ENCODE measurements around the gene CALML6.

CALML6 gene

DNA sequence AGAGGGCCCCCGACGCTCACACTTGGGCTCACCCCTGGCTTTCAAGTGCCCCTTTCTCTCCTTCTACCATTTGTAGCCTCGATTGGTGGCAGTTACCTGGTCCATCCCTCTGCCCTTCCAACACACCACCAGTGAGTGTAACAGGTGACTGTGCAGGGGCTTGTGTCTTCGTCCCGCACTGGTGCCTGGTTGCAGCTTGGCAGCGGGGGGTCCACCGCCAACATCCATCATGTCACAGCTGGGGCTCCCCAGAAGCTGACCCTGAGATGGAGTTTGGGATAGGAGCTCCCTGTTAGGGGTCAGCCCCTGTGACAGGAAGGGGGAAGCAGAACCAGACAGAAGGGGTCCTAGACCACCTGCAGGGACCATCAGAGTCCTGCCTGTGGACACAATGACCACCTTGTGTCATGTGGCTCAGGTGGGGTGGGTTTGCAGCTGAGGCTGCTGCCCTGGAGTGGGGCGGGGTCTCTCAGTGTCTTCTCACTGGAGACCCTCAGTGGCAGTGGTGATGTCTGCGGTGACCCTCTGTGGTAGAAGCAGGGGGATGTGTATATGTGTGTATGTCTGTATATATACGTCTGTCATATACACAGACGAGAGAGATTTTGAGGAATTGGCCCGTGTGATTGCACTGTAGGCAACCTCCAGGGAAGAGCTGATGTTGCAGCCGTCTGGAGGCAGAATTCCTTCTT lies 3.6 kb upstream of the CALML6 start:
- DNase-seq (ENCODE audit: low read depth) = no peak

DNA sequence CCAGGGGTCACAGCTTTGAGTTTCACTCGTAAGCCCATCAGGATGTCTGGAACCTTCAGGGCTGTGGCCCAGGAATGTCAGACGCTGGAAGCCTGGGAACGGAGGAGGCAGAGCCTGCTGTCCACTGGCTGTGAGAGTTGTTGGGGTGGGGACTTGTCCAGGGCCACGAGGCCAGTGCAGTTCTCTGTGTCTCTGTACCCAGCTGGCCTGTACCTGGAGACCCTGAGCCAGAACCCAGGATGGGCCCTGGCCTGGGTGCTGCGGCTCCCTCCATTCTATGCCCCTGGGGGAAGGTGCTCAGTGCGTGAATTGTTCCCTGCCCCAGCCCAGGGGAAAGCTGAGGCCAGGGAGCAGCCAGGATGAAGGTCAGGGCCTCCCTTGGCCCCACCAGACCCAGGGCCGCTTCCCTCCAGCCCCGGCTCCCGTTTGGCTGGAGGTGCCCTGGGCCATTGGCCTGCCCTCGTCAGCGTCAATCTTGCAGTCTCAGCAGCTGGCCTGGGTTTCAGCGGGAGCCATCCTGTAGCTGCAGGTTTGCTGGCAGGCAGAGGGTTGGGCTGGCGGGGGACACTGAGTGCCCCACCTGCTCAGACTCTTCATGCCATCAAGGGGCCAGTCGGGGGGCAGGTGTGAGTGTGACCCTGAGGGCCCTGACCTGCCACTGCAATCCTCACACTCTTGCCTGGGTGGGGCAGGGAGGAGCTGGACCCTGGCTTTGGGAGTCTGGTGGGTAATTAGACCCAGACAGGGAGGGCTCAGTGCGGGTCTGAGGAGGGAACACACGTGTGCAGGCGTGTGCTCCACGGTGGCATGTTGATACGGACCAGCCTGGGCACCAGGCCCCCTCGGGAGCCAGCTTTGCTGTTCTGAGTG lies 724 bp upstream of the CALML6 start:
- DNase-seq (ENCODE audit: low read depth) = no peak

DNA sequence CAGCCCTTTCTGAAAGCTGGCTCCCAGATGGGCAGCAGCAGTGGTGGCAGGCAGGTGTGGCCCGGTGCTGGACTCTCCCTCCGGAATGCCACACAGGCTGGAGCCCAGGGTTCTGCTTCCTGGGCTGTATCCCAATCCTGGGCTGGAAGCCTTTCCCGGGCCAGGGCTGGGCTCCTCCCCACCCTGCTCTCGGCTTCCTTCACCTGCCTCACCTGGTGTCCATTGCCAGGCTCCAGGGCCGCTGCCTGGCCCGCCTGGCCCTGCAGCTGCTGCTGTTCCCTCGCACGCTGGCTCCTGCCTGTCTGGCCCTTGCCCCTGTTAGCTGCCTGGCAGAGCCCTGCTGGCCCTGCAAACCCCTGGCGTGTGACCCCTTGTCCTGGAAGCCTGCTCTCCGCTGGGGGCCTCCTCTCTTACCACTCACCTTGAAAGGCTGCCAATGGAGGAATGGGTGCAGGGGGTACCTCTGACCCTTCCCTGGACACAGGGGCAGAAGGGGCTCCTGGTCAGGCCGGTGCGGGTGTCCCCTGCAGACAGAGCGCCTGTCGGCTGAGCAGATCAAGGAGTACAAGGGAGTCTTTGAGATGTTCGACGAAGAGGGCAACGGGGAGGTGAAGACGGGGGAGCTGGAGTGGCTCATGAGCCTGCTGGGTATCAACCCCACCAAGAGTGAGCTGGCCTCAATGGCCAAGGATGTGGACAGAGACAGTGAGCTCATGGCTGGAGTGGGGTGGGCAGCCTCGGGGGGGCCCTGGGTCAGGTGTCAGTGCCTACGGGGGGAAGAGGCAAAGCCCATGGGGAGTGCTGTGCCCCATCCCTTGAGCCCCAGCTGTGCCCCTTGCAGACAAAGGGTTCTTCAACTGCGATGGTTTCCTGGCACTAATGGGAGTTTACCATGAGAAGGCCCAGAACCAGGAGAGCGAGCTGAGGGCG lies 1.1 kb downstream of the CALML6 start:
- DNase-seq (ENCODE audit: low read depth) = no peak

DNA sequence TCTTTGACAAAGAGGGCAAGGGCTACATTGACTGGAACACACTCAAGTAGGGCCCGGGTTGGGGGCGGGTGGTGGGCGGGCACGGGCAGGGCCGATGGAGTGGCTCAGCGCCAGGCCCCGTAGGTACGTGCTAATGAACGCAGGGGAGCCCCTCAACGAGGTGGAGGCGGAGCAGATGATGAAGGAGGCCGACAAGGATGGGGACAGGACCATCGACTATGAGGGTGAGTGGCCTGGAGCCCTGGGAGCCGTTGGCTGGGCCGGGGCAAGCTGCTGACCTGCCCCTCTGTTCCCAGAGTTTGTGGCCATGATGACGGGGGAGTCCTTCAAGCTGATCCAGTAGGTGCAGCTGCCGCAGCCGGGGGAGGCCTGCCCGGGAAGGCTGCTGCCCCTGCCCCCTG lies 1.8 kb downstream of the CALML6 start:
- no peak for DNase-seq (ENCODE audit: low read depth)

DNA sequence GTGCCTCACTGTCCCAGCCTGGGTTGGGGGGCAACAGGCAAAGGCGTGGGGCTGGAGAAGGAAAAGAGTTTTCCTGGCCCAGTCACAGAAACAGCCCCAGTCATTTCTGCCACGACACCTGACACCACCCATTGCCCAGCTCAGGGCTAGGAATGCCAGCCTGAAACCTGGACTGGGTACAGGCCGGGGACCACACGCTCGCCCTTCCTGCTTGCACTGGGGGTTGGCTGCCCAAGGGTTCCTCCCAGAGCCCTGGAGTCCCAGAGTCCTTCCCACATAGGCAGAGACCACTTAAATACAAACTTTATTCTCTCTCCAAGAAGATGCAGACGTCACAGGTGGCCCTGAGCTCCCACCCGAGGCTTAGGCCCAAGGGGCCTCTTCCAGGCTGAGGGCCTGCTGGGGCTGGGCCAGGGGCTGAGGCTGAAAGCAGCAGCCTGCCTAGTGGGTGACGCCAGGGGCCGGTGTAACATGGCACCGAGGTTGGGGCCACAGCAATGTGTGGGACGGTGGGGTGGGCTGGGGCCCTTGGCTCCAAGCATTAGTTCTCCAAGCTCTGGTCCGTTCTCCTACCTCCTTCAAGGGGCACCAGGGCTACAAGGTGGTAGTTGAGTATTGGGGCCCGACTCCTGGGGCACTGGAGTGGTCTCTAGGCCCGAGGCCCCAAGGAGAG lies 2.4 kb downstream of the CALML6 start:
- no peak for DNase-seq (ENCODE audit: low read depth)

DNA sequence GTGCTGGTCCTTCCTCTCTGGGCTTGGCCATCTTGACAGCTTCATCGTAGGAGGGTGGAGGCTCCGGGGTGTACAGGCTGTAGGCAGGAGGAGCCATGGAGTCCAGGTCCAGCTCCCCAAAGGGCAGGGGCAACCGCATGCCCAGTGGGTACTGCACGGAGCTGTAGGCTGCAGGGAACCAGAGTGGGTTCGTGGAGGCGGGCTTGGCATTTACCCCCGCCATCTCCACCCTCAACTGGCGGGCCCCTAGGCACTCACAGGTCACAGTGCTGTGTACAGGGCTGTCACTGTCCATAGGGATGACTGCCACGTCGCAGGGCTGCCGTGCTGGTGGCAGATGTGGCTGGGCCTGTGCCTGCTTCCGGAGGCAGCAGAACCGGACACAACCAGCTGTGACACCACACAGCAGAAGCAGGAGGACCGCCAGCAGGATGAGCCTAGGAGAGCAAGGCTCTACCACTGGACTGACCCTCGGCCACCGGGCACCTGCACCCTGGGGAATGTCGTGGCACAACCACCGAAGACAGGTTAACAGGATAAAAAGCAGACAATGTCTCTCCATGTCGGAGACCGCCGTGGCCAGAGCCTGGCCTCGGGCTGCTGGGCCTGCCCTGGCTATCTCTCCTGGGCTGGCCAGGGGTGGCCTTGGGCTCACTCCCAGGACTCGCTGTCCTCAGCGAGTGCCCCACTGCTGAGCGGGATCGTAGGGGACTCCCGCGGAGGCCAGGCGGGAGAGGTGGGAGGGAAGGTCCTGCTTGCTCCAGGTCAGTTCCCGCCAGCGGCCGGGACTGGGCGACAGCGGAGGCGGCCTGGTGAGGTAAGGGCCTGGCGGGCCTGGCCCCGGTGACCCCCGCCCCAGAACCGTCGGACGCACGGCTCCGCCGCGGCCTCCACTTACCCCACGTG lies 3.2 kb downstream of the CALML6 start:
- DNase-seq (ENCODE audit: low read depth) = no peak

DNA sequence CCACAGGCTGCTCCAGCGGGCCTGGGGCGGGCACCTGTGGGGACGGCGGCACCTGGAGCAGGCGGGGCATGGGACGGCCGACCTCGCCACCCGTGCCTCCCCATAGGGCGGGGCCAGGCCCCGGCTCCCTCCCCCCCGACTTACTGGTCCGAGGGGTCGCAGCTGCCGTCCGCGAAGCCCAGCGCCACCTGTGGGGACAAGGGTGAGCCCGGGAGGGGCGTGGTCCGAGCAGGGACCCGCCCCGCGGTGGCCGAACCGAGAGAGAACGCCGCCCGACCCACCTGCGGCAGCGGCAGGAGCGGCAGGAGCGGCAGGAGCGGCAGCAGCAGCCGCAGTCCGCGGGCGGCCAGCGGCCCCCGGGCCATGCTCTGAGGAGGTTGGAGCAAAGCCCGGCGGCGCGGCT lies 3.8 kb downstream of the CALML6 start, which contains the start of gene TMEM52:
Gene TMEM52, minus strand, starts transcription at position 379 of the 403 bp plus-strand sequence. Its CDS starts 14 bp downstream, at position 365.
- DNase-seq (ENCODE audit: low read depth) = no peak

DNA sequence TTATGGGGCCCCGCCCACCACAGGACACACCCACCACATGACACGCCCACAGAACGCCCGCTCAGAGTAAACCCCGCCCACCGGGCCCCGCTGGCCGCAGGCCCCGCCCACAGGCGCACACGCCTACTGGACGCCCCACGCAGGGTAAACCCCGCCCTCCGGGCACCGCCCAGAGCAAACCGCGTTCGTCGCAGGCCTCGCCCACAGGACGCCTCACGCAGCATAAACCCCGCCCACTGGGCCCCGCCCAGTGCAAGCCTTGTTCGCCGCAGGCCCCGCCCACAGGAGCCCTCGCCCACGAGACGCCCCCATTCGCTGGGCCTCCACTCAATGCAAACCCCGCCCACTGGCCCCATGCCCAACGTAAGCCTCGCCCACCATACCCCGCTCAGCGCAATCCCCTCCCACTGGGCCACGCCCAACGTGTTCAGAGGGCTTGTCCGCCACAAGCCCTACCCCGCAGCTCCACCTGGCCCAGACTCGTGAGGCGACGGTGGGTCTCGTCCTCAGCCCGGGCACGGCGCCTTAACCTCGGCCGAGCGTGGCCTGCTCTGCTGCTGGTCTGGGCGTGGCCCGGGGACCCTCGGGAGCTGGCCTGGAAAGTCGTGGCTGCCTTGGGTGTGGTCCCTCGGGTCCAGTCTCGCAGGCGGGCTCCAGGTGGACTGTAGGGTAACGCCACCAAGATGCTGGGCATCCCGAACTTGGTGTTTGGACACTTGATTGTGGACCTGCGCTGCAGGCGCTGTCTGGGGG lies 4.4 kb downstream of the CALML6 start:
- peak; percentile 99 for DNase-seq (ENCODE audit: low read depth)

DNA sequence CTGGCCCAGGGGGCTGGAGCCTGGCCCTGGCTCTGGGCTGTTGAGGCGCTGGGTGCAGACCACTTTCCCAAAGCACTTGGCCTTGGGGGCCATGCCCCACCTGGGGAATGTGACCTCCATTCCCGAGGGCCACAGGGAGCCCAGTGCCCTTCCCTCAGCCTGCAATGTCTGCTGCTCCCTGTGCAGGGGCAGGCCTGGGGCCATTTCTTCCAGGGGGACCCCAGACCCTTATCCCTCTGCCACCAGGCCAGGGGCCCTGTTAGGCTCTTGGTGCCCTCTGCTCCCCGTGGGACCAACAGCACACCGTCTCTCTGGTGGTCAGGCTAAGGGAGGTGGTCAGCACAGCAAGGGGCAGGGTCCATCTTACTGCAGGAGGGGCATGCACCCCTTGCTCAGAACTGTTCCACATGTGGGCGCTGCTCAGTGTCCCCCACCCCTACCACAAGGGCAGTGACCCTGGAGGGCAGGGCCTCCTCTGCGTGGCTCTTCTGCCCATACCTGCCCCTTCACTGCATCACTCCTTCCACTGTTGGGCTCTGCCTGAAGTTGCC lies 5.1 kb downstream of the CALML6 start:
- no peak for DNase-seq (ENCODE audit: low read depth)

DNA sequence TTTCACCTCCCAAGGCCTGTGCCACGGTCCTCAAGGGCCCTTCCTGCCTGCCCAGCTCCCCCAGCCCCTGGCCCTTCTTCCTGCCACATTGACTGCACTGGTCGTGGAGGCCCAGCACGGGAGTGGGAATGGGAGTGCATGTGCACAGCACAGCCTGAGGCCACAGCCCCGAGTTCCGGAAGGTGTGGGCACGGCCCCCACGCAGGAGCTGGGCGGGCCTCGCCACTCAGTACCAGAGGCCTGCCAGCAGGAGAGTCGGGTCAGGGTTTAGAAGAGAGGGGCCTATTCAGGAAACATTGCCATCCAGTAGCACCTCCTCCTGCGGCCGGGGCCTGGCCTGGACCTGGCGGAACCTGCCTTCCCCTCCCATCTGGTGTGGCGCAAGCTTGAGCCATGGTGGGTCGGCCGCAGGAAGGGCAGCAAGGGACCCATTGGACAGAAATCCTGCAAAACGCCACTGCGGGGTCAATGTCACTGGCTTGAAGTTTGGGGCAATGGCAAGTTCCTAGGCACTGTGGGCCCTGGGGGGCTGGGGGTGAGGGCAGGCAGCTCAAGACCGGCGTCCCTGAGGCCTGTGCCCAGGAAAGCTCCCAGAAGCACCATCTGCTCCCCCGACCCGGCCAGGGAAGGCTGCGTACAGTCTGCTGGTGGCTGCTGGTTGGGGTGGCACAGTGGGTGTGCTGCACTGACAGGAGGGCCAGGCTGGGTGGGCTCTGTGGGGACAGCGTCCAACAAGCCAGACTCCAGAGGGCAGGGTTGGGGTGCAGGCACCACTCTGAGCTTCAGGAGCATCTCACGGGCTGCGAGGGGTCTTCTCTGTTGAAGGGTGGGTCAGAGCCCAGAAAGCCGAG lies 5.8 kb downstream of the CALML6 start:
- no peak for DNase-seq (ENCODE audit: low read depth)

DNA sequence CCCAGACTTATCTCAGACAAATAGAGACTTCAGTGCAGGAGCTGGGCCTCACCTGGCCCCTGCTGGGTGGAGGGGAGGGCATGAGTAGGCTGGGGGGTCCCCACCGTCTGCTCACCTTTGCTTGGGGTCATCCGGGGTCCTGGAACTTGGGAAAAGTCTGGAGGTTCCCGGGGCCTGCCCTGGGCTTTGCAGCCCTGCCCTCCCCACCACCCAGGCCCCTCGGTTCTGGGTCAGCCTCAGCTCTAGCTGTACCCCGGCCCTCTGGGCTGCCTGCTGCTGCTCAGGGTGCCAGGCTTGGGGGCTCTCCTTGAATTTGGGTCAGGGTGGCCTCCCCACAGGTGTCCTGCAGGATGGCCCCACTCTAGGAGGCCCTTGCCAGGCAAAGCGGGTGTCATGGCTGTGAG lies 6.4 kb downstream of the CALML6 start:
- DNase-seq (ENCODE audit: low read depth) = no peak

DNA sequence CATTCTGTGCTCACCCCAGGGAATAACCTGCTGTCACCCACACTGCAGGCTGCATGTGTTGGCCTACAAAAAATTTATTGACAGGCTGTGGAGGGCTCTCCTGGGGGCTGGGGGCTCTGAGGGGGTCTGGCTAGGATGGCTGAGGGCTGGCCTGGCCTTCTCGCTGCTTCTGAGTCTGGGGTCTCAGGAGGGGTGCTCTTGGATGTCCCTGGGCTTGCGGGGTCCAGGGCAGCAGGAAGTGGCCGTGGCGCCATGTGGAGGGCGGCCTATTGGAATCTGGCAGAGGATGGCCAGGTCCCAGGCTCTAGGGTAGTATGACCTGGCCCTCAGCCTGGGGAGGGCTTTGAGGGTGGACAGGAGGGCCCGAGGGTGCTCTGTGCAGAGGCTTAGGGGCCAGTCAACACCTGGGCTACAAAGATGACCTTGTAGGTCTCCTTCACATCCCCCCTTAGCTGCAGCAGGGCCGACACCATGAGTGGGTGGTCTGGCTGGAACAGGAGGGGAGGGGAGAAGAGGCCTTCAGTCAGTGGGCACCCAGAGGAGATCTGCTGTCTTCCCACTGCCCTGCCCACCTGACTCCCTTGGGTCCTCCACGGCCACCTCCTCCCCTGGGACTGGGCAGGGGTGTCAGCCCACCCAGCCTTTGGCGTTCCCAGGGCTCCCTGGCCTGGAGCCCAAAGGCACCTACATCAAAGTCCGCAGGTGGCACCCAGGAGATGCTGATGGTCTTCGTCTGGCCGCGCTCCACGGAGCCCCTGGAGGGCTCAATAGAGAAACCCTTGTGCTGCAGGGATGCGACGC lies 7.0 kb downstream of the CALML6 start:
- no peak for DNase-seq (ENCODE audit: low read depth)

DNA sequence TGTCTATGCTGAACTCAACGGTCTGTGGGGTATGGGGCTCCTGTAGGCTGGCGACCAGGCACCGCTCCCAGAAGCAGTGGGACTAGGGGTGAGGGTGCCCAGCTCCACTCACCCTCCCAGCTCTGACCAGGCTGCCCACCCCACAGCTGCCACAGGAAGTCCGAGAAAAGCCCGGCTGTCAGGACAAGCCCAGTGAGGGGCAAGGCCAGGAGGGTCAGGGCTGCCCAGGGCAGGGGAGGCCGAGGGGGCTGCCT lies 7.6 kb downstream of the CALML6 start:
- DNase-seq (ENCODE audit: low read depth) = no peak

DNA sequence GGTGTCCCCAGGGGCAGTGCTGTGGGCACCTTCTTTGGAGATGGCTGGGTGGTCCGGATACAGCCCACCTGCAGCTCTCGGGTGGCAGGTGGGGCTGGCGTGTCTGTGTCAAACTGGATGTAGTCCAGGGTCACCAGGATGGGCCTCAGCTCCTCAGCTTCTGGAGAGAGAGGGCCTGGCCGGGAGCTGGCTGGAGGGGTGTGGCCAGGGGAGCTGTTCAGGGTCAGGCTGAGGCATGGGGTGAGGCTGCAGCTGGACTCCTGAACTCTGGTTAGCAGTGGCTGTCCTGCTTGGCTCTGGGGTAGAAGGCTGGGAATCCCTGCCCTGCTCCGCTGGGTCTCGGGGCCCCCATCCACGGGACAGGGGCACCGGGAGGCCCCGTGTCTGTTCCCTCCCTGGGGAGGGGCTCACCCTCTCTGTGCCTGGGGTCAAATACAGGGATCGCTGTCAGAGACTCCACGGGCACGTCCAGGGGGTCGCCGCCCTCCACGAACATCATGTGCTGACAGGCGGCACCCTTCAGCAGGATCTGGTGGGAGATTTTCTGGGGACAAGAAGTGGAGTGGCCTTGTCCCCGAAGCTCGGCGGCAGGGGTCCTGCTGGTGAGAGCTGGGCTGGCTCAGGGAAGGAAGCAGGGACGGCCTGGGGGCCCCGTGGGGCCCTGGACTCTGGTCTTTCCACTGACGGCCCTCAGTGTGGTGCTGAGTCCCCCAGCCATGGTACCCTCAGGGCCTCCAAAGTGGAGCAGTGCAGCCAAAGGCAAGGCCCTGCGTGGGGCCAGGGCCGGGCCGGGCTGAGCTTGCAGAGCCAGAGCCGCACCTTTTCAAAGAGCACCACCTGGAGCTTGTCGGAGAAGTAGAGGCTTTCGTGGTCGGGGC lies 8.1 kb downstream of the CALML6 start:
- no peak for DNase-seq (ENCODE audit: low read depth)

DNA sequence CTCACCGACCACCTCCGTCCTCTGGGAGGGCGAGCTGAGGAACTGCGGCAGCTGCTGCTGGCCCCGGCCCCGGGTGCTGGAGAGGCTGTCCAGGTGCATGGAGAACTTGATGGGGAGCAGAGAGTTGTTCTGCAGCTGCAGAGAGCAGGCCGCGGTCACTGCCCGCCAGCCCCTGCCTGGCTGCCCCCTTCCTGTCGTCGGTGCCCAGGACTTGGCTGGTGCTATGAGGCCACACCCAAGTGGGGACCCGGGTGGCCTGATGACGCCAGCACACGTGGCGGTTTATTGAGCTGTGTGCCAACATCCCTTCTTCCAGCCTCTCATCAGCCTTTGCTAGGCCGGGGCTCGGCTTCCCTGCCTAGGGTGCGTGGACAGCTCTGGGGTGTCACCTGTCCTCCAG lies 9.3 kb downstream of the CALML6 start:
- no peak for DNase-seq (ENCODE audit: low read depth)

DNA sequence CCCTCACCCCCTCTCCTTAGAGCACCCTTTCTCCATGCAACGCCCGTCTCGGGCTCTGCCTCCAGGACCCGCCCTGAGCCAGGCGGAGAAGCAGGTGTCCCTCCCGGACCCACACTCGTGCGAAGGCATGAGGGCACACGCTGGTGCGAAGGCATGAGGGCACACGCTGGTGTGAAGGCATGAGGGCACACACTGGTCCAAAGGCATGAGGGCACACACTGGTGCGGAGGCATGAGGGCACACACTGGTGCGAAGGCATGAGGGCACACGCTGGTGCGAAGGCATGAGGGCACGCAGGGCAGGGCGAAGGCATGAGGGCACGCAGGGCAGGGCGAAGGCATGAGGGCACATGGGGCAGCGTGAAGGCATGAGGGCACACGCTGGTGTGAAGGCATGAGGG lies 9.8 kb downstream of the CALML6 start:
- DNase-seq (ENCODE audit: low read depth) = no peak

Measured in activated T-helper 9 cell treated with anti-CD3 and anti-CD28 coated beads, Interleukin-2, amount 50 U/mL, for 16 hours (primary cell).